Activated CD8-positive, alpha-beta memory T cell treated with anti-CD3 and anti-CD28 coated beads, Interleukin-2, amount 50 U/mL, for 24 hours (primary cell): ENCODE measurements around the gene COA1.
"Not testable (repeated sequence)": the region's sequence is repeated elsewhere in the genome, so short reads cannot be mapped to it uniquely, and the experiment has no call there.

Source experiments
- DNase-seq: peaks from one replicate; pipeline ENCODE4 v3.0.0-alpha.2; 2020; ENCODE audit errors: extremely low read depth

COA1 gene

GRCh38 chr7:43729214-43729923 is at the start of gene COA1:
TSS of gene COA1 (minus strand) at chr7:43729523. CDS start at chr7:43648614, 80,909 bp downstream.
- peak; percentile 46 for DNase-seq

GRCh38 chr7:43778293-43779044 is 49.1 kb upstream of the COA1 start:
- not testable (repeated sequence) for DNase-seq

- DNase-seq: not testable (repeated sequence)
These were observed 45.9 kb upstream of the COA1 start for GRCh38 chr7:43775255-43775654.

- DNase-seq: not testable (repeated sequence)
These were observed 43.9 kb upstream of the COA1 start for GRCh38 chr7:43773268-43773667.

- DNase-seq: no peak
These were observed 42.2 kb upstream of the COA1 start for GRCh38 chr7:43771573-43771972.

GRCh38 chr7:43771128-43771527 is 41.8 kb upstream of the COA1 start:
- no peak for DNase-seq

- DNase-seq: no peak
These were observed 40.6 kb upstream of the COA1 start for GRCh38 chr7:43769791-43770465.

- no peak for DNase-seq
These were observed 40.0 kb upstream of the COA1 start for GRCh38 chr7:43769281-43769680.

- no peak for DNase-seq
These were observed 39.6 kb upstream of the COA1 start for GRCh38 chr7:43768887-43769272.

- DNase-seq: no peak
These were observed 39.0 kb upstream of the COA1 start for GRCh38 chr7:43768201-43768886.

- DNase-seq: no peak
These were observed 38.0 kb upstream of the COA1 start for GRCh38 chr7:43767311-43767710.

GRCh38 chr7:43766564-43766963 is 37.2 kb upstream of the COA1 start:
- DNase-seq: no peak

- DNase-seq: no peak
These were observed 35.6 kb upstream of the COA1 start for GRCh38 chr7:43764807-43765491.

- no peak for DNase-seq
These were observed 34.9 kb upstream of the COA1 start for GRCh38 chr7:43764039-43764761.

GRCh38 chr7:43763183-43763582 is 33.9 kb upstream of the COA1 start:
- no peak for DNase-seq

GRCh38 chr7:43761938-43762692 is 32.8 kb upstream of the COA1 start:
- DNase-seq: no peak

- DNase-seq: no peak
These were observed 32.1 kb upstream of the COA1 start for GRCh38 chr7:43761382-43761781.

- no peak for DNase-seq
These were observed 31.5 kb upstream of the COA1 start for GRCh38 chr7:43760861-43761260.

GRCh38 chr7:43758822-43759683 is 29.7 kb upstream of the COA1 start:
- DNase-seq: no peak
